H1 (cell line): ENCODE data around the gene ACTL10. TPM values are rescaled to one million over a fixed set of nuclear protein-coding genes. Genes with fewer than 3 reads are reported as not detected.
A peak's percentile ranks its signal among the peaks of the same experiment; 100 is the strongest.

Source experiments
- CTCF ChIA-PET: fragments of 300-600 bp; sonication (Branson Sonifier 250); formaldehyde crosslinking; loops from one replicate; lab custom pipeline; 2021; ENCODE audit not compliant: partially characterized antibody; lab: Charles Lee
- POLR2A ChIA-PET: fragments of 300-600 bp; sonication (Branson Sonifier 250); formaldehyde crosslinking; loops from one replicate; lab custom pipeline; 2021; ENCODE audit warnings: inconsistent platforms; ENCODE audit not compliant: partially characterized antibody; lab: Charles Lee
- DNase-seq, 2 experiments: peaks; one replicate each; pipeline versions ENCODE4 v3.0.0 to v3.0.0-alpha.2; 2010 to 2022; ENCODE audit warnings: low spot score in 2 of 2, low read depth in 1 of 2, mixed read lengths in 1 of 2
- FAIRE-seq: peaks from 2 replicates; lab custom pipeline; 2011; peaks lifted over from hg19 to GRCh38; lab: Jason Lieb, UNC
- H2AFZ ChIP-seq: 2 replicates; pipeline ENCODE4 v1.8.1; 2012; ENCODE audit warnings: low read length, inconsistent platforms
- H2AK5ac ChIP-seq: 2 replicates; pipeline ENCODE4 v1.6.1; 2013; ENCODE audit warnings: low read depth, low read length
- H2BK120ac ChIP-seq: replicated peaks from 2 replicates; pipeline ENCODE3; 2013; ENCODE audit warnings: low read depth, low read length, inconsistent platforms
- H2BK12ac ChIP-seq: 2 replicates; pipeline ENCODE4 v1.6.1; 2013; ENCODE audit warnings: low read depth, low read length
- H2BK15ac ChIP-seq: 2 replicates; pipeline ENCODE4 v1.6.1; 2013; ENCODE audit warnings: low read length
- H2BK20ac ChIP-seq: 2 replicates; pipeline ENCODE4 v1.6.1; 2013; ENCODE audit warnings: low read length
- H2BK5ac ChIP-seq: 2 replicates; pipeline ENCODE4 v1.6.1; 2013; ENCODE audit warnings: low read depth, low read length
- H3K14ac ChIP-seq: 2 replicates; pipeline ENCODE4 v1.6.1; 2013; ENCODE audit warnings: inconsistent platforms; ENCODE audit not compliant: insufficient read length
- H3K18ac ChIP-seq: 2 replicates; pipeline ENCODE4 v1.6.1; 2013; ENCODE audit warnings: low read length; ENCODE audit errors: extremely low read depth
- H3K23ac ChIP-seq: 2 replicates; pipeline ENCODE4 v1.6.1; 2013; ENCODE audit warnings: inconsistent platforms; ENCODE audit not compliant: insufficient read length
- H3K23me2 ChIP-seq: 2 replicates; pipeline ENCODE4 v1.6.1; 2013; ENCODE audit warnings: low read depth, low read length
- H3K27ac ChIP-seq: 2 replicates; pipeline ENCODE4 v1.6.1; 2011; ENCODE audit warnings: low read depth, low read length, inconsistent platforms
- H3K27me3 ChIP-seq, 4 experiments: replicated peaks in 1 of 4; 1 replicate in 1 of 4; 2 replicates in 3 of 4; pipeline versions ENCODE4 v1.6.1 to v1.8.1; 2011 to 2013; ENCODE audit warnings: low read length in 3 of 4, mild to moderate bottlenecking in 3 of 4, inconsistent platforms in 2 of 4, mixed read lengths in 2 of 4, moderate library complexity in 1 of 4; ENCODE audit not compliant: control insufficient read depth in 3 of 4, insufficient read depth in 3 of 4; ENCODE audit errors: extremely low read depth in 1 of 4
- H3K36me3 ChIP-seq, 4 experiments: 2 replicates each; pipeline versions ENCODE4 v1.6.1 to v1.8.1; 2011 to 2013; ENCODE audit warnings: mild to moderate bottlenecking in 4 of 4, low read length in 3 of 4, moderate library complexity in 2 of 4, control low read depth in 1 of 4, inconsistent platforms in 1 of 4; ENCODE audit not compliant: insufficient read depth in 4 of 4, control insufficient read depth in 2 of 4
- H3K4ac ChIP-seq: replicated peaks from 2 replicates; pipeline ENCODE3; 2013; ENCODE audit warnings: low read length, low read depth, mixed read lengths, inconsistent platforms; ENCODE audit not compliant: insufficient read length
- H3K4me1 ChIP-seq, 4 experiments: replicated peaks in 1 of 4; 1 replicate in 1 of 4; 2 replicates in 3 of 4; pipeline versions ENCODE4 v1.6.1 to v1.8.1; 2011 to 2013; ENCODE audit warnings: low read length in 3 of 4, inconsistent platforms in 2 of 4, mixed read lengths in 1 of 4; ENCODE audit not compliant: insufficient read depth in 4 of 4, control insufficient read depth in 3 of 4
- H3K4me2 ChIP-seq, 2 experiments: 2 replicates each; pipeline versions ENCODE4 v1.6.1 to v1.8.1; 2011 to 2013; ENCODE audit warnings: low read depth in 2 of 2, low read length in 2 of 2, control low read depth in 1 of 2, inconsistent platforms in 1 of 2, mild to moderate bottlenecking in 1 of 2; ENCODE audit not compliant: insufficient read depth in 1 of 2
- H3K4me3 ChIP-seq, 4 experiments: fragments of 200-600, 300-600 bp in 1 of 4; sonication (generic), shearing (Covaris generic), sonication (Bioruptor Twin) in 1 of 4; 2 replicates each; pipeline versions ENCODE4 v1.5.1 to v1.8.1; 2011 to 2016; ENCODE audit warnings: low read length in 4 of 4, low read depth in 3 of 4, control low read depth in 2 of 4, inconsistent platforms in 2 of 4, mild to moderate bottlenecking in 2 of 4, mixed read lengths in 1 of 4, moderate library complexity in 1 of 4; ENCODE audit not compliant: insufficient read depth in 2 of 4; ENCODE audit errors: extremely low read depth in 1 of 4
- H3K56ac ChIP-seq: replicated peaks from 2 replicates; pipeline ENCODE3; 2013; ENCODE audit warnings: low read depth, mild to moderate bottlenecking, mixed read lengths, low read length, inconsistent platforms; ENCODE audit not compliant: insufficient read length
- H3K79me1 ChIP-seq: 2 replicates; pipeline ENCODE4 v1.6.1; 2013; ENCODE audit warnings: low read depth, low read length, control low read depth
- H3K79me2 ChIP-seq, 2 experiments: 2 replicates each; pipeline versions ENCODE4 v1.6.1 to v1.8.1; 2012 to 2013; ENCODE audit warnings: low read length in 2 of 2, mild to moderate bottlenecking in 2 of 2, inconsistent platforms in 1 of 2; ENCODE audit not compliant: insufficient read depth in 2 of 2, control insufficient read depth in 1 of 2
- H3K9ac ChIP-seq, 4 experiments: replicated peaks in 1 of 4; 1 replicate in 1 of 4; 2 replicates in 3 of 4; pipeline versions ENCODE4 v1.6.1 to v1.8.1; 2011 to 2013; ENCODE audit warnings: low read depth in 3 of 4, low read length in 3 of 4, control low read depth in 2 of 4, mild to moderate bottlenecking in 2 of 4, moderate library complexity in 2 of 4, inconsistent platforms in 1 of 4; ENCODE audit errors: extremely low read depth in 1 of 4
- H3K9me3 ChIP-seq, 2 experiments: 2 replicates each; pipeline versions ENCODE4 v1.6.1 to v1.8.1; 2012 to 2013; ENCODE audit warnings: mild to moderate bottlenecking in 2 of 2, moderate library complexity in 2 of 2, control low read depth in 1 of 2, inconsistent platforms in 1 of 2, low read depth in 1 of 2, low read length in 1 of 2, mixed read lengths in 1 of 2; ENCODE audit not compliant: insufficient read depth in 2 of 2
- H4K20me1 ChIP-seq, 2 experiments: replicated peaks in 1 of 2; 2 replicates each; pipeline versions ENCODE3 to v1.8.1; 2011 to 2013; ENCODE audit warnings: inconsistent platforms in 2 of 2, low read length in 2 of 2, mild to moderate bottlenecking in 1 of 2; ENCODE audit not compliant: insufficient read depth in 2 of 2, control insufficient read depth in 1 of 2
- H4K5ac ChIP-seq: 2 replicates; pipeline ENCODE4 v1.6.1; 2013; ENCODE audit warnings: low read length, low read depth, mixed read lengths, inconsistent platforms; ENCODE audit not compliant: insufficient read length
- H4K8ac ChIP-seq: 2 replicates; pipeline ENCODE4 v1.8.0; 2013; ENCODE audit warnings: mild to moderate bottlenecking, moderate library complexity, low read length, inconsistent platforms; ENCODE audit not compliant: insufficient read depth; ENCODE audit errors: extremely low read depth
- H4K91ac ChIP-seq: replicated peaks from 2 replicates; pipeline ENCODE3; 2013; ENCODE audit warnings: low read length, mixed read lengths, inconsistent platforms; ENCODE audit not compliant: insufficient read length
- CEBPB ChIP-seq: IDR thresholded peaks from 2 replicates; pipeline ENCODE4 v1.6.1; 2012; ENCODE audit warnings: low read depth, low read length
- EZH2 ChIP-seq: fragments of 200-600 bp; sonication (generic); IDR thresholded peaks from 2 replicates; pipeline ENCODE4 v1.7.1; 2012; ENCODE audit warnings: low read depth, mild to moderate bottlenecking, moderate library complexity, low read length, inconsistent platforms; ENCODE audit not compliant: severe bottlenecking
- MAX ChIP-seq: IDR thresholded peaks from 2 replicates; pipeline ENCODE4 v1.6.1; 2012; ENCODE audit warnings: inconsistent platforms
- RXRA ChIP-seq: IDR thresholded peaks from 2 replicates; pipeline ENCODE4 v1.6.1; 2011; ENCODE audit warnings: low read depth, mild to moderate bottlenecking, low read length, moderate library complexity; ENCODE audit not compliant: insufficient read depth
- WGBS, 2 experiments: shearing (Covaris generic) in 1 of 2; methylation state at CpG; one replicate each; pipeline versions ENCODE4 v1.1.6 to v1.1.7; 2013 to 2015; ENCODE audit warnings: low lambda C conversion rate in 2 of 2, mixed read lengths in 2 of 2, inconsistent platforms in 1 of 2, low coverage in 1 of 2, missing lambda C conversion rate in 1 of 2; ENCODE audit not compliant: insufficient replicate concordance in 2 of 2, insufficient coverage in 1 of 2, insufficient read length in 1 of 2; ENCODE audit errors: extremely low coverage in 1 of 2, missing lambda C conversion rate in 1 of 2; 5-methylcytosine and 5-hydroxymethylcytosine counted together
- polyA plus RNA-seq, 7 experiments: library from polyadenylated mRNA; depleted of rRNA in 3 of 7; stranded (reverse) in 5 of 7; unstranded in 2 of 7; fragments of >200 nt in 5 of 7; fragments of 200-250 nt in 2 of 7; gene quantifications; 1 replicate in 5 of 7; 2 replicates in 1 of 7; 4 replicates in 1 of 7; pipeline versions ENCODE4 v1.2.1 to v1.2.3, GENCODE V29; 2011 to 2013; ENCODE audit warnings: missing spikeins in 2 of 7, mixed read lengths in 2 of 7
- total RNA-seq: library from RNA; stranded (reverse); fragmentation: NEBNext Ultra II Directional; extraction: Animal tissue kit (Norgen Biotek cat#: 25700); gene quantifications from 2 replicates; pipeline ENCODE4 v1.2.1, GENCODE V29; 2021

The ACTL10 gene
- total and polyA plus RNA-seq, 2 of the 8 experiments (the other 6 are each of a cell fraction or from before 2014, with no cell fraction given) = 0.26 TPM; not detected in 1

GRCh38 chr20:33693289-33693688 lies 26.5 kb downstream of the ACTL10 start:
- DNase-seq (no peak), FAIRE-seq (no peak)
- no peak overlapping the region for H3K56ac ChIP-seq
- H2BK15ac ChIP-seq = no peak overlapping the region
- no peak overlapping the region for H3K4me3 ChIP-seq
- H3K79me1 ChIP-seq = no peaks in the 10 kb centered on the region
- peak overlapping the region; percentile 51 for H3K4ac ChIP-seq
- peaks cover 0 to under 1% of the 10 kb centered on the region in 2 experiments; a peak in 1 of 4 replicates for H3K9me3 ChIP-seq
- H3K14ac ChIP-seq = no peak overlapping the region
- 84% methylated on average over 5 of the region's 5 CpGs; no CpG with 5 or more reads in 1 of the 2 experiments for WGBS, 2 experiments
- H3K4me2 ChIP-seq = no peak overlapping the region
- POLR2A ChIA-PET = interaction anchor here (0.6 to 2.6 kb wide), 8 partner anchors 8 to 38 kb away, joined by 3 to 10 read pairs (median 4); partner anchors contain the start of genes PXMP4 and ZNF341
- peaks cover 0 to 6% (median 2%) of the 10 kb centered on the region in 4 experiments; a peak in 4 of 7 replicates for H3K27me3 ChIP-seq
- no peak overlapping the region for H3K23ac ChIP-seq
- no peak overlapping the region for H3K27ac ChIP-seq
- no peaks in the 10 kb centered on the region for H3K36me3 ChIP-seq
- no peak overlapping the region for H3K18ac ChIP-seq
- no peak overlapping the region for H2BK120ac ChIP-seq
- H3K9ac ChIP-seq = no peak overlapping the region
- peaks cover 0 to 16% (median 9%) of the 10 kb centered on the region in 4 experiments; a peak in 6 of 7 replicates for H3K4me1 ChIP-seq
- H2AK5ac ChIP-seq = no peak overlapping the region
- H2AFZ ChIP-seq = no peak overlapping the region
- CTCF ChIA-PET = interaction anchor here (1.1 to 1.9 kb wide), 4 partner anchors 9 to 32 kb away, joined by 3 to 6 read pairs (median 6); no protein-coding TSS in a partner anchor
- no peak overlapping the region for H4K91ac ChIP-seq
- H3K79me2 ChIP-seq = no peaks in the 10 kb centered on the region
- no peaks in the 10 kb centered on the region for H3K23me2 ChIP-seq
- H4K20me1 ChIP-seq = no peaks in the 10 kb centered on the region
- TF ChIP-seq MAX (0 out of 2 replicates have a peak, but pooled peaks have one; percentile 10), RXRA (no peak), CEBPB (no peak), EZH2 (no peak)
- no peak overlapping the region for H4K5ac ChIP-seq
- H2BK20ac ChIP-seq = no peak overlapping the region
- H2BK5ac ChIP-seq = no peak overlapping the region
- 0 out of 2 replicates have a peak overlapping the region, but pooled peaks have one; percentile 39 for H2BK12ac ChIP-seq
- H4K8ac ChIP-seq = no peak overlapping the region
